Dedifferentiated amniotic fluid mesenchymal stem cell (primary cell): Measurements from ENCODE around the gene PTPRQ.
A peak's percentile ranks its signal among the peaks of the same experiment; 100 is the strongest.

Experiments
- DNase-seq: peaks from one replicate; pipeline ENCODE4 v3.0.0-alpha.2; 2016; ENCODE audit errors: extremely low spot score

Gene PTPRQ

GRCh38 chr12:80565271-80565670 lies 121.2 kb downstream of the PTPRQ start:
- DNase-seq: peak; percentile 78

GRCh38 chr12:80567401-80567800 lies 123.4 kb downstream of the PTPRQ start:
- peak; percentile 22 for DNase-seq

GRCh38 chr12:80576641-80577418 lies 132.8 kb downstream of the PTPRQ start:
- no peak for DNase-seq

- DNase-seq: peak; percentile 97
Observed at GRCh38 chr12:80580254-80580653, 136.2 kb downstream of the PTPRQ start.

- no peak for DNase-seq
Observed at GRCh38 chr12:80581783-80582182, 137.7 kb downstream of the PTPRQ start.

GRCh38 chr12:80582431-80582830 lies 138.4 kb downstream of the PTPRQ start:
- no peak for DNase-seq

- DNase-seq: no peak
Observed at GRCh38 chr12:80589077-80589476, 145.0 kb downstream of the PTPRQ start.

- DNase-seq: no peak
Observed at GRCh38 chr12:80590085-80590484, 146.1 kb downstream of the PTPRQ start.

GRCh38 chr12:80593766-80594165 lies 149.7 kb downstream of the PTPRQ start:
- DNase-seq: peak; percentile 72

- DNase-seq: no peak
Observed at GRCh38 chr12:80596509-80596908, 152.5 kb downstream of the PTPRQ start.

- DNase-seq: peak; percentile 73
Observed at GRCh38 chr12:80598004-80598606, 154.1 kb downstream of the PTPRQ start.

GRCh38 chr12:80602455-80602854 lies 158.4 kb downstream of the PTPRQ start:
- DNase-seq: no peak

GRCh38 chr12:80607361-80608135 lies 163.5 kb downstream of the PTPRQ start:
- no peak for DNase-seq

- DNase-seq: no peak
Observed at GRCh38 chr12:80617733-80618132, 173.7 kb downstream of the PTPRQ start.

GRCh38 chr12:80620281-80620680 lies 176.2 kb downstream of the PTPRQ start:
- DNase-seq: no peak

GRCh38 chr12:80622271-80622670 lies 178.2 kb downstream of the PTPRQ start:
- DNase-seq: no peak

GRCh38 chr12:80625051-80625450 lies 181.0 kb downstream of the PTPRQ start:
- no peak for DNase-seq

- peak; percentile 50 for DNase-seq
Observed at GRCh38 chr12:80625901-80626300, 181.9 kb downstream of the PTPRQ start.

GRCh38 chr12:80627782-80628181 lies 183.7 kb downstream of the PTPRQ start:
- no peak for DNase-seq

- no peak for DNase-seq
Observed at GRCh38 chr12:80632835-80633234, 188.8 kb downstream of the PTPRQ start.

- no peak for DNase-seq
Observed at GRCh38 chr12:80634903-80635302, 190.9 kb downstream of the PTPRQ start.

- DNase-seq: no peak
Observed at GRCh38 chr12:80636832-80637231, 192.8 kb downstream of the PTPRQ start.

GRCh38 chr12:80641936-80642335 lies 197.9 kb downstream of the PTPRQ start:
- no peak for DNase-seq
